Measurements from ENCODE around the gene LDLRAD1.
"Not testable (repeated sequence)": the region's sequence is repeated elsewhere in the genome, so short reads cannot be mapped to it uniquely, and the experiment has no call there.

Gene LDLRAD1

DNA sequence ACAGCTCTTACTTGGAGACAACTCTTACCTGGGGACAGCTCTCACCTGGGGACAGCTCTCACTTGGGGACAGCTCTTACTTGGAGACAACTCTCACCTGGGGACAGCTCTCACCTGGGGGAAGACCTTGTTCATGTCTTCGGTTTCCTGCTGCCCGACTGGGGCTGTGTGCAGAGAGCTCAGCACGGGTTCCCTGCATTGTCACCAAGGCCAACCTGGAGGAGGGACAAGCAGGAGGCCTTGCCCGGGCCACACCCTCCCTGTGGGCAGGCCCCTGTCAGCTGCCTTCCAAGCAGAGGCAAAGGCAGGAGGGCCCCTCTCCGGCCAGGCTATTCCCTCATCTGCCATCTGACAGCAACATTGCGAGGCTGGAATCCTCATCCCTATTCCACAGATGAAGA lies at the start of gene LDLRAD1:
Gene LDLRAD1 (minus strand): TSS at position 208 of the 400 bp plus-strand sequence. CDS start 74 bp downstream, at position 134.
- DNase-seq (ENCODE audit: low read depth in 3 of 3, low spot score in 1 of 3): no peak

DNA sequence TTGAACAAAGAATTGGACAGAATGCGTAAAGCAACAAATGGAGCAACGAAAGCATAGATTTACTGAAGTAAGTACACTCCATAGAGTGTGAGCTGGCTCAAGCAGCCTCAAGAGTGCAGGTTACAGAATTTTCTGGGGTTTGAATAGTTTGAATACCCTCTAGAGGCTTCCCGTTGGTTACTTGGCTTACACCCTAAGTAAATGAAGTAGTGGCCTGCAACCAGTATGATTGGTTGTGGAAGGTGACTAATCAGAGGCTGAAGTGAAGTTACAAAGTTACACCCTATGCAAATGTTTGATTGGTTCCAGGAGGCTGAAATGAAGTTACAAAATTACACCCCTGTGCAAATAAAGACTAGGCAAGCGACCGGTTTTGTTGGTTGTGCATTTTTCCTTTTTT lies 46.3 kb upstream of the LDLRAD1 start:
- no peak for DNase-seq (ENCODE audit: low read depth in 3 of 3, low spot score in 1 of 3)

GRCh38 chr1:54054438-54054749 lies 36.4 kb upstream of the LDLRAD1 start:
- no peak for DNase-seq (ENCODE audit: low read depth in 3 of 3, low spot score in 1 of 3)

DNA sequence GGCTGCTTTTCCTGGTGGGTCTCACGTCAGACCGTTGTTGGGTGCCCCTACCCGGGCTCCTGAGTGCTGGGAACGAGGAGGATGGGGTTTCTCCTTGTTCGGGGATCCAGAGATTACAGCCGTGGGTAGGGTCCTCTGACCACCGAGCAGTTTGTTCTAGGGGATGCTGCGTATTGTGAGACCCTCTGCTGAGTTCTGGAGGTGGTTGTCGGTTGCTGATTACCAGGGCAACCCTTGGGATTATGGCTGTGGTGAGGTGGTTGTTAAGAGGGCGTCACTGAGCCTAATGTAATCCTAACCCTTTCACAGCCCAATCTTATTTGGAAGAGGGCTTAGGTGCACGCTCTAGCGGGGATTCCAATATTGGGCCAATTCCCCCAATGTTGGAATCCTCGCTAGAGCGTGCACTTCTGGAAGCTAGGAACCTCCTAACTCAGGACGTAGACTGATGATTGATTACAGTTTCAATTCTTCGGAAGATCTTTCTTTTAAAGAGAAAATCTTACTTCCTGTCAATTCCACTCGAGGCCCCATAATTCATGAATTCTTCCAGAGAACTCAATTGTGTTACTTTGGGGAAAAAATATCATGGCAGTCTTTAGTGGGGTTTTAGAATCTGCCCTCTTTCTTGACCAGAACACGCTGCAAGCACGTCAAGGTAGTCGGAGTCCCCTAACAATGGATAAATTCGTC lies 35.9 kb upstream of the LDLRAD1 start:
- no peak for DNase-seq (ENCODE audit: low read depth in 3 of 3, low spot score in 1 of 3)

DNA sequence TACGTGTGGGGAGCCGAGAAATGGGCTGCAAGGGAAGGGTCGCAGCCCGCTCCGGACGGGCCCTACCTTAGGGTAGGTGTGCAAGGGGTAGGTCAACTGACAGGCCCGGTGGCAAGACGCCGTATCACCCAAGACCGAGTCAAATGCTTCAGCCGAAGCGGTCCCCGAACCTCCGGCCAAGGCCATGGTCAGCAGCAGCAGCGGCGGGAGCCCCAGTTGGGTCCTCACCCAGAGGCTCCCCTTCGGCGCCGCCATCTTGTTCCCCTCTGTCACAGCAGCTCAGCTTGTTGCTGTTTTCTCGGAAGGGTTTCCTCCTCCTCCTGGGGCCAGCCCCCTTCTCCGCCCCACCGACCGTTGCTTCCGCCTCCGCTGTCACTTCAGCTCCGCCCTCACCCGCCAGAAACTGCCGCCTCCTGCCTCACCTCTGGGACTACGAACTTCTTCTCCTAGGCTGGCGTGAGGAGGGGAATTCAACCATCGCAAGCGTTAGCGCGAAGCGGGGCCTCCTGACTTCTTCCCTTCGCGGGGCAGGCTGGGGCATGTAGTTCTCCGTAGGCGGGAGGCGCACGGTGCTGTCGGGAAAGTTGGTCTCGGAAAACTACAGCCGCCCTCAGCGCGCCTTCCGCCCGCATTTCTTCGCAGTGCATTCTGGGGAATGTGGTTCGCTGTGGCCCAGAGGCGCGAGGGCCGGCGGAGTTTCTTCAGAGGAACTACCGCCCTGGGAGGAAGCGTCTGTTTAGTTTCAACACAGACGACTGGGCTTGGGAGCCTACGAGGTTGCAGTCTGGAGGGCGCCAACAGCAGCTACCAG lies 35.2 kb upstream of the LDLRAD1 start, which contains the start of the genes TCEANC2 and TMEM59:
Gene TCEANC2 (plus strand): TSS at position 675 of the 811 bp plus-strand sequence. CDS start 815 bp downstream, outside the sequence.
Gene TMEM59 (minus strand): TSS at position 271 of the 811 bp plus-strand sequence. CDS start 16 bp downstream, at position 255.
- peak; percentile 89 to 94 (median 93) for DNase-seq (ENCODE audit: low read depth in 3 of 3, low spot score in 1 of 3)

GRCh38 chr1:54052431-54052933 lies 34.5 kb upstream of the LDLRAD1 start:
- DNase-seq (ENCODE audit: low read depth in 3 of 3, low spot score in 1 of 3): no peak

DNA sequence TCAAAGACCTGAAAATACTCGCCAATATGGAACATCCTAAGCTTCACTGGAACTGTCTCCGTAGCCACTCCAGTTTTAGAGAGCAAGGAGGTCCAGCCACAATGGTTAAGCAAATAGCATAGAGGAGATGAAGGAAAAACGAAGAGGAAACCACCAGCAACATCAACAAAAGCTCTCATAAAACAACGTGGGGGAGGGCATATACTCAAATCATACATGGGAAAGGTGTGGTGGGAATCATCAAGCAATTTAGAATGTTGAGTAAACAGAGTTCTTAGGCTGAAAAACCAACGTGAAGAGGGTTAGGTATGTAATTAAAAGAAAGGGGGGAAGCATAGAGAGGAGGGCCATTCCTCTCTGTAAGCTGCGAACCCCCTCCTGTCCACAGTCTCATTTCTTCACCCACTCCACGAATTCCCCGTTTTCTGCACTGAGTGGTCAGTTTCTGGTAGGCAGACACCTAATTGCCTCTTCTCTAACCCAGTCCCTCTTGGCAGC lies 34.0 kb upstream of the LDLRAD1 start:
- DNase-seq (ENCODE audit: low read depth in 3 of 3, low spot score in 1 of 3): no peak

GRCh38 chr1:54050435-54050834 lies 32.4 kb upstream of the LDLRAD1 start:
- DNase-seq (ENCODE audit: low read depth in 3 of 3, low spot score in 1 of 3): not testable (repeated sequence)

DNA sequence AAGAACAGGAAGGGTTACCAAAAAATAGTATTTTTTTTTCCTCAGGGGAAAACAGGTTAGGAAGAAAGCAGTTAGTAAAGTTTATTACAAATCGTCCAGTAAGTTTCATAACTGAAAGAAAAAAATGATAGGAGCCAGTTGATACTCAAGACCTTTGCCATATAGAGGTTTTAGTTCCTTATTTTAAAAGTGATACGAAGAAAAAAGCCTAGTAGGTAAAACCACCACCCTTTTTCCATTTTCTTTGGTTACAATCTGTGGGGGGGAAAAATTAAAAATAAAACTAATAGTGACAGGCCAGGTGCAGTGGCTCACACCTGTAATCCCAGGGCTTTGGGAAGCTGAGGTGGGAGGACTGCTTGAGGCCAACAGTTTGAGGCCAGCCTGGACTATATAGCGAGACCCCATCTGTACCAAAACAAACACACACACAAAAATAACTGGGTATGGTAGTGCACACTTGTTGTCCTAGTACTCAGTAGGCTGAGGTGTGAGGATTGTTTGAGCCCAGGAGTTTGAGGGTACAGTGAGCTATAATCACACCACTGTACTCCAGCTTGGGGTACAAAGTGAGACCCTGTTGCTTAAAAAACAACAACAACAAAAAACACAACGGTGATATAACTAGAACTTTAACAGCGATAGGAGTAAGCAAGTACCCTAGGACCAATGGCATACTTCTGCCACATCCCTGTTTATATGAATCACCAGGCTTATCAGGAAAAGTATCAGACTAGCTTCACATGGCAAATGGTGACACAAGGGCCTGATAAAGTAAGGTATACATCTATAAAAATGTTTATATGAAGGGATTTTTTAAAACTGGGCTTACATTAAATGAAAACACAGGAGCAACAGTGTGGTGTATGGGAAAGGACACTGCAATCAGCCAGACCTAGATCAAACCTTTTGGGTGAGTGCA lies 29.7 kb upstream of the LDLRAD1 start:
- no peak for DNase-seq (ENCODE audit: low read depth in 3 of 3, low spot score in 1 of 3)

DNA sequence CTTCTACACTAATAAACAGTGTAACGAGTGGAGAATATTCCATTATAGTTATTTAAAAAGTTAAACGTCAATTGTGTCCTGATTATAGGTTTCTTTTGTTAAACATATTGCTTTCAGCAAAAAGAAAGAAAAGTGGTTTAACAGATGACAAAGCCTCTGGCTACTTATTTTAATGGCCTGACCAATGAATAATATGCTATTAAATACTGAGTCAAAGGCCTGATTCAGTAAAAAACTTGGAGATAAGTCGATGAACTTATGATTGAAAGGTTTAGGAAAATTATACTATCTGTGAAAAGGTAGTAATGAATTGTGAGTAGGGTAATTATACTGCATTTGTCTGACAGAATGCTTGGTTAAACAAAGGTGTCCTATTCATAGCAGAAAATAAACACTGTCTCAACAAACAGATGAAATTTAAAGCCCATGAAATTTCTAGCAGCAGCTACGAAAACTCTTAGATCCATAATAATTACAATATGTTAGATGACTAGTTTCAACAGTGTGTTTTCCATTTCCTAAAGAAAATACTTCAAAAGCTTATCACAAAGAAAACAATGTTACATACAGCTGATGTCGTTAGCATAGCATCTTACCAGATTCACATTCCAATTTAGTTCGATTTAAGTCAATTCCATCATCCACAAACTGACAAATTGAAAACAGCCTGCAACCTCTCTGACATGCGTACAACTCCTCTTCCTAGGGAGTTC lies 28.8 kb upstream of the LDLRAD1 start:
- DNase-seq (ENCODE audit: low read depth in 3 of 3, low spot score in 1 of 3): no peak

DNA sequence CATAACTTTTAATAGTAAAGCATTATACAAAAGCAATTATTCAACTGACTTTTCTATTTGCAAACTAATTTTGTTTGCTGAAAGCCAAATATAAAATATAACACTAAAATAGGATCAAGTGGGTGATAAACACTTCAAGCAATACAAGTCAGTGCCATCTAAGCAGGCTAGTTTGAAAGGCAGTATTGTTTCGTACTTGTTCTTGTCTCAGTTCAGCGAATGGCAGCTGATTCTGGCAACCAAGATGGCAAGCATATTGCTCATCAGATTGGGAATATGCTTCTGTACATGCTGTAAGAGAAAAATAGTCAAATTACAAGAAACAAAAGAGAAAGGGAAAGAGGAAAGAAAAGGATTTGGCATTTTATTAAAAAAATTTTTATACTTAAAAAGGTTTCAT lies 27.5 kb upstream of the LDLRAD1 start:
- no peak for DNase-seq (ENCODE audit: low read depth in 3 of 3, low spot score in 1 of 3)

- DNase-seq (ENCODE audit: low read depth in 3 of 3, low spot score in 1 of 3): no peak
Observed at GRCh38 chr1:54041806-54042205, 23.8 kb upstream of the LDLRAD1 start.

GRCh38 chr1:54037476-54037875 lies 19.5 kb upstream of the LDLRAD1 start:
- DNase-seq (ENCODE audit: low read depth in 3 of 3, low spot score in 1 of 3): no peak

- no peak for DNase-seq (ENCODE audit: low read depth in 3 of 3, low spot score in 1 of 3)
Observed at GRCh38 chr1:54028306-54029251, 10.6 kb upstream of the LDLRAD1 start.

GRCh38 chr1:54027848-54028247 lies 9.9 kb upstream of the LDLRAD1 start:
- no peak for DNase-seq (ENCODE audit: low read depth in 3 of 3, low spot score in 1 of 3)

GRCh38 chr1:54024811-54025210 lies 6.8 kb upstream of the LDLRAD1 start:
- not testable (repeated sequence) for DNase-seq (ENCODE audit: low read depth in 3 of 3, low spot score in 1 of 3)

GRCh38 chr1:54024358-54024757 lies 6.4 kb upstream of the LDLRAD1 start:
- no peak for DNase-seq (ENCODE audit: low read depth in 3 of 3, low spot score in 1 of 3)

DNA sequence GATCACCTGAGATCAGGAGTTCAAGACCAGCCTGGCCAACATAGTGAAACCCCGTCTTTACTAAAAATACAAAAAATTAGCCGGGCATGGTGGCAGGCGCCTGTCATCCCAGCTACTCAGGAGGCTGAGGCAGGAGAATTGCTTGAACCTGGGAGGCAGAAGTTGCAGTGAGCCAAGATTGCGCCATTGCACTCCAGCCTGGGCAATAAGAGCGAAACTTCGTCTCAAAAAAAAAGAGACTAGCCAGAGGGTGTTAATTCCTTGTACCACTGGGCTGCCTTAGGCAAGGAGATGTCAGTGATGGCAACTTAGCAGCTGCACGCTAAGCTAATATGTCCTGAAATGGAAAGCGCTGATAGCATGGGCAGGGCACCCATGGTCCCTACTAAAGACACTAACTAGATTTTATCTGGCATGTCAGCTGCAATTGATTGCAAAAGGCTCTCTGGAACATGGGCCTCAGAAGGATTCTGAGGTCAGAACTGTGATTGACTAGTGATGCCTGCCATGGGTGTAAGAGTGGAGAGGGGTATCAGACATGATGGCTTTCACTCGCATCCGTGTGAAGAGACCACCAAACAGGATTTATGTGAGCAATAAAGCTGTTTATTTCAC lies 1.7 kb upstream of the LDLRAD1 start:
- not testable (repeated sequence) for DNase-seq (ENCODE audit: low read depth in 3 of 3, low spot score in 1 of 3)

DNA sequence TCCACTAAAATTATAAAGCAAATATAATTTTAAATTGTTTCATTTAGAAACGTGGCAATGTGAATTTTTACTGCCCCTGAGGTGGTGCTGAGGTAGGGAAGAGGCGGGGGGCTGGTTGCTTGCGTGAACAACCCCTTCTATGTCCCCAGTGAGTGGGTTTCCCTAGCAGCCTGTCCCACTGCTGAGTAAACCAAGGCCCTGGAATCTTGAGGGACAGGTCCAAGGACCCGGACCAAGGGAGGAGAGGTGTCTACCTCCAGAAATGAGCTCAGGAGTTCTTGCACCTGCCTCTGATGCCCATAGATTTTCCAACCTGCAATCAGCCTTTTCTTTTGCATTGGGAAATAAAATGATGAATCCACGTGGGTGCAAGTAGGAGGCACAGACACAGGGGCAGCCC lies 649 bp upstream of the LDLRAD1 start:
- DNase-seq (ENCODE audit: low read depth in 3 of 3, low spot score in 1 of 3): no peak
